ENCODE data around the gene SCAPER. TPM values are rescaled to one million over a fixed set of nuclear protein-coding genes. Genes with fewer than 3 reads are reported as not detected.

The SCAPER gene
- polyA plus RNA-seq, 1 experiment, result 5.4 TPM

DNA sequence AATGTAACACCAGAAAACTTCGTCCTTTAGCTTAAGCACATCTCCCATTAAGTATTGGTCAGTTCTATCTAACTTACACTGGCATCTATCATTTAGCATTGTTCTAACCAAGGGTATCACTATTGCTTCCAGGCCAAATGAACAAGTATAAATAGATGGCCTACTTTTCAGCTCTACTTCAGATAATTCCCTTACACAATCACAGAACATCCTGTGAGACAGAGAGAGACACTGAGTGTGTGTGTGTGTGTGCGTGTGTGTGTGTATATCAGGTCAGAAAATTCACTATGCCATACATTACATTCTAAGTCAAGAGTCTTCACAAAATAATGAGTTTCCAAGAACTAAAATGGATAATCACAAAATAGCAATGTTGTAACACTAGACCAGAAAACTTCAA, 39.1 kb downstream of the SCAPER start:
- Histone ChIP-seq H3K4me3 (ENCODE audit: low read depth, low read length) (no peak overlapping the region), H3K9me3 (ENCODE audit: control insufficient read depth, insufficient read depth, low read length) (no peaks in the 10 kb centered on the region), H3K27ac (ENCODE audit: low read depth, low read length) (no peak overlapping the region), H3K27me3 (ENCODE audit: control insufficient read depth, insufficient read depth, low read length) (no peaks in the 10 kb centered on the region)
- ChIA-PET CTCF (interaction anchor here (0.6 to 3.3 kb wide), 19 partner anchors 9 to 953 kb away, joined by 3 to 23 read pairs (median 3); no protein-coding TSS in a partner anchor), POLR2A (no interaction called here)
- no peak for DNase-seq (ENCODE audit: low read depth, low spot score)
- TF ChIP-seq, protein P1, sequence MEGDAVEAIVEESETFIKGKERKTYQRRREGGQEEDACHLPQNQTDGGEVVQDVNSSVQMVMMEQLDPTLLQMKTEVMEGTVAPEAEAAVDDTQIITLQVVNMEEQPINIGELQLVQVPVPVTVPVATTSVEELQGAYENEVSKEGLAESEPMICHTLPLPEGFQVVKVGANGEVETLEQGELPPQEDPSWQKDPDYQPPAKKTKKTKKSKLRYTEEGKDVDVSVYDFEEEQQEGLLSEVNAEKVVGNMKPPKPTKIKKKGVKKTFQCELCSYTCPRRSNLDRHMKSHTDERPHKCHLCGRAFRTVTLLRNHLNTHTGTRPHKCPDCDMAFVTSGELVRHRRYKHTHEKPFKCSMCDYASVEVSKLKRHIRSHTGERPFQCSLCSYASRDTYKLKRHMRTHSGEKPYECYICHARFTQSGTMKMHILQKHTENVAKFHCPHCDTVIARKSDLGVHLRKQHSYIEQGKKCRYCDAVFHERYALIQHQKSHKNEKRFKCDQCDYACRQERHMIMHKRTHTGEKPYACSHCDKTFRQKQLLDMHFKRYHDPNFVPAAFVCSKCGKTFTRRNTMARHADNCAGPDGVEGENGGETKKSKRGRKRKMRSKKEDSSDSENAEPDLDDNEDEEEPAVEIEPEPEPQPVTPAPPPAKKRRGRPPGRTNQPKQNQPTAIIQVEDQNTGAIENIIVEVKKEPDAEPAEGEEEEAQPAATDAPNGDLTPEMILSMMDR (IDR thresholded peaks at IDR 0.05; ENCODE audit: low read depth, low read length), result no peak

DNA sequence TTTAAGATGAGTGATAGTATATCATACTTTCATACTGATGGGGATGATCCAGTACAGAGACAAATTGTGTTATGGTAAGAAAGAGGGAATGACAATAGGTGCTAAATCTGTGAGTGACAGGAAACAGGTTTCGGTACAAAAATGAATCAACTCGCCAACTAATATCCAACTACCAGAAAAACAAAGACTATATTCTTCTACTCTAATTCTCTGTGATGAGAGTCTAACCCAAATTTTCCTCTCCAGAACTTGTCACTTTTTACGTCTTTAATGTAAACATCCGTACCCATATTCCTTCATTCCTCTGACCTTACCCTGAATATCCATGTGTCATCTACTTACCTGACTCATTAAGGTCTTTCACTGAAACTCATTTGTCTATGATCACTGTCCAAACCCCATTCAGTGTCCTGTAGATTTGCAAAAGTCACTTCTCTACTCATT, 39.6 kb downstream of the SCAPER start:
- TF ChIP-seq, protein P1 (IDR thresholded peaks at IDR 0.05; ENCODE audit: low read depth, low read length), result no peak
- ChIA-PET POLR2A (no interaction called here), CTCF (interaction anchor here (0.6 to 3.3 kb wide), 14 partner anchors 9 to 718 kb away, joined by 3 to 23 read pairs (median 4); no protein-coding TSS in a partner anchor)
- H3K4me3 ChIP-seq (ENCODE audit: low read depth, low read length), result no peak overlapping the region
- H3K9me3 ChIP-seq (ENCODE audit: control insufficient read depth, insufficient read depth, low read length), result no peaks in the 10 kb centered on the region
- DNase-seq (ENCODE audit: low read depth, low spot score), result no peak
- H3K27me3 ChIP-seq (ENCODE audit: control insufficient read depth, insufficient read depth, low read length), result no peaks in the 10 kb centered on the region
- H3K27ac ChIP-seq (ENCODE audit: low read depth, low read length), result no peak overlapping the region

- no peak overlapping the region for H3K27ac ChIP-seq (ENCODE audit: low read depth, low read length)
- ChIA-PET CTCF (no interaction called here), POLR2A (no interaction called here)
- DNase-seq (ENCODE audit: low read depth, low spot score), result no peak
- no peaks in the 10 kb centered on the region for H3K9me3 ChIP-seq (ENCODE audit: control insufficient read depth, insufficient read depth, low read length)
- no peak overlapping the region for H3K4me3 ChIP-seq (ENCODE audit: low read depth, low read length)
- H3K27me3 ChIP-seq (ENCODE audit: control insufficient read depth, insufficient read depth, low read length), result no peaks in the 10 kb centered on the region
- TF ChIP-seq, protein P1 (IDR thresholded peaks at IDR 0.05; ENCODE audit: low read depth, low read length), result no peak
Observed at GRCh38 chr15:76864586-76864985, 40.6 kb downstream of the SCAPER start.

DNA sequence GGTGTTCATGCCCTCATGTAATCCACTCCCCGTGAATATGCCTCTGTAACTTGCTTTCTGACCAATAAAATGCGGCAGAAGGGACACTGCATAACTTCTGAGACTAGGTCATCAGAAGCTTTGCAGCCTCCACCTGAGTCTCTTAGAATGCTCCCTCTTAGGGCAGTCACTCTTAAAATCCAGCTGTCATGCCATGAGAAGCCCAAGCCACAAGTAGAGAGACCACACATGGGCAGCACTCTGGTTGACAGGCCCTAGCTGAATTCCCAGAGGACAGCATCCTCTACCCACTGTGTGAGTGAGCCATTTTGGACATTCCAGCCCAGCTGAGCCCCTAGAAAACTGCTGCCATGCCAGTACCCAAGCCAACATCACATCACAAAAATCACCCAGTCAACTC, 41.4 kb downstream of the SCAPER start:
- Histone ChIP-seq H3K9me3 (ENCODE audit: control insufficient read depth, insufficient read depth, low read length) (no peaks in the 10 kb centered on the region), H3K27me3 (ENCODE audit: control insufficient read depth, insufficient read depth, low read length) (no peaks in the 10 kb centered on the region), H3K4me3 (ENCODE audit: low read depth, low read length) (no peak overlapping the region), H3K27ac (ENCODE audit: low read depth, low read length) (no peak overlapping the region)
- ChIA-PET CTCF (interaction anchor here (1.9 kb wide), 1 partner anchor 673 kb away, joined by 5 read pairs; no protein-coding TSS in a partner anchor), POLR2A (no interaction called here)
- DNase-seq (ENCODE audit: low read depth, low spot score), result no peak
- TF ChIP-seq, protein P1 (IDR thresholded peaks at IDR 0.05; ENCODE audit: low read depth, low read length), result no peak

DNA sequence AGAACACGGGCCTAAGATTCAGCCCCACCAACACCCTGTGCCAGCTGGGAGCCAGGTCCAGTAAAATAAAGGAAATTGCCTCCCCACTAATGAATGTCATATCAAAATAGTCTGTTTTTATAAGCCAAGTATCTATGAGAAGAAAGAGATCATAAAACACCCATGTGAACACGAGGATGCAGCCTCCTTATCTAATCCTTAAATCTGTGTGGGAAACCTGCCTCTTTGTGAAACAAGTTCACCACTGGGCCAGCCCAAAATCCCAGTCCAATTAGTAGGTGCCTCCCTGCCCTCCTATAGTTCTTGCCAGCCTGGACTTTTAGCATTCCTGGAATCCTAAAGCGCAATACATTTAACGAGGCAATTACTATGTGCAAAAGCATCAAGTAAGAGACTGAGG, 42.0 kb downstream of the SCAPER start:
- no peak for DNase-seq (ENCODE audit: low read depth, low spot score)
- POLR2A ChIA-PET, result interaction anchor here (0.8 kb wide), 1 partner anchor 219 kb away, joined by 3 read pairs; no protein-coding TSS in a partner anchor
- H3K9me3 ChIP-seq (ENCODE audit: control insufficient read depth, insufficient read depth, low read length), result no peaks in the 10 kb centered on the region
- CTCF ChIA-PET, result interaction anchor here (1.9 kb wide), 1 partner anchor 672 kb away, joined by 5 read pairs; no protein-coding TSS in a partner anchor
- TF ChIP-seq, protein P1 (IDR thresholded peaks at IDR 0.05; ENCODE audit: low read depth, low read length), result no peak
- no peak overlapping the region for H3K4me3 ChIP-seq (ENCODE audit: low read depth, low read length)
- H3K27me3 ChIP-seq (ENCODE audit: control insufficient read depth, insufficient read depth, low read length), result no peaks in the 10 kb centered on the region
- H3K27ac ChIP-seq (ENCODE audit: low read depth, low read length), result no peak overlapping the region
